GM12874 (cell line): ENCODE measurements around the gene CLIP2.
A peak's percentile ranks its signal among the peaks of the same experiment; 100 is the strongest.

Source experiments
- TF ChIP-seq, protein P1 (sequence below): IDR thresholded peaks from 2 replicates; pipeline ENCODE4 v1.5.1; 2011; ENCODE audit warnings: low read depth, mild to moderate bottlenecking, control low read depth, low read length, moderate library complexity; ENCODE audit not compliant: insufficient read depth

Gene CLIP2

DNA sequence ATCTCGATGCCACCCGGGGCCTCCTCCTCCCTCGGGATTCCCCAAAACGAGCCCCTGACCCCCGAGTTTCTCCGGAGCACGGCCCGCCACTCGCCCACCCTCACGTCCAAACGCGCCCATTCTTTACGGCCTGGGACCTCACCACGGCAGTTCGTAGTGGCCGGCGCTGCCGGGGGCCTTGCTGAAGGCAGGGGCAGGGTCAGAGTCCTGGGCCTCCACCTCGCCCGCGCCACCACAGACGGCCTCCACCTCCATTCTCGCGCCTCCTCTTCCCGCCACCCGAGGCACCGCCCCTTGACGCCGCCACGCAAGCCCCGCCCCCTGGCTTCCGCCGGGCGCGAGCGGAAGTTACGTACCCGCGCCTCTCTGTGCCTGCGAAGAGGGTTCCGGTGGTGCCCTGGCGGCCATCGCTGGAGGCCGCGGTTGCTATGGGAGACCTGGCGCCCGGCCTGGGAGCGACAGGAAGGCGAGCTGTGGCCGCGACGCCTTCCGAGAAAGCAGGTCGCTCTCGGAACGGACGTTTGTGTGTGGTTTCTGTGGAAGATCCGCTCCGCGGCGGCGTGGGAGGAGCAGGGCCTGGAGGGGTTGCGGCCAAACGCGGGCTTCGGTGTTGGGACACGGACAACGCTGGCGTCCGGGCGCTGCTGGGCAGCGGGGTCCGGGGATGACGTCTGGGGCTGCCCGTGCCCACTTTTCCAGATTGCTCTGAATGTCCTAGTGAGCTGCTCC, 34.9 kb upstream of the CLIP2 start, which contains the start of gene RFC2:
Gene RFC2 (minus strand): TSS at position 271 of the 729 bp plus-strand sequence. CDS start 16 bp downstream, at position 255.
- TF ChIP-seq, protein P1, sequence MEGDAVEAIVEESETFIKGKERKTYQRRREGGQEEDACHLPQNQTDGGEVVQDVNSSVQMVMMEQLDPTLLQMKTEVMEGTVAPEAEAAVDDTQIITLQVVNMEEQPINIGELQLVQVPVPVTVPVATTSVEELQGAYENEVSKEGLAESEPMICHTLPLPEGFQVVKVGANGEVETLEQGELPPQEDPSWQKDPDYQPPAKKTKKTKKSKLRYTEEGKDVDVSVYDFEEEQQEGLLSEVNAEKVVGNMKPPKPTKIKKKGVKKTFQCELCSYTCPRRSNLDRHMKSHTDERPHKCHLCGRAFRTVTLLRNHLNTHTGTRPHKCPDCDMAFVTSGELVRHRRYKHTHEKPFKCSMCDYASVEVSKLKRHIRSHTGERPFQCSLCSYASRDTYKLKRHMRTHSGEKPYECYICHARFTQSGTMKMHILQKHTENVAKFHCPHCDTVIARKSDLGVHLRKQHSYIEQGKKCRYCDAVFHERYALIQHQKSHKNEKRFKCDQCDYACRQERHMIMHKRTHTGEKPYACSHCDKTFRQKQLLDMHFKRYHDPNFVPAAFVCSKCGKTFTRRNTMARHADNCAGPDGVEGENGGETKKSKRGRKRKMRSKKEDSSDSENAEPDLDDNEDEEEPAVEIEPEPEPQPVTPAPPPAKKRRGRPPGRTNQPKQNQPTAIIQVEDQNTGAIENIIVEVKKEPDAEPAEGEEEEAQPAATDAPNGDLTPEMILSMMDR, result 0 out of 2 replicates have a peak, but pooled peaks have one; percentile 6

GRCh38 chr7:74254858-74255379, 34.3 kb upstream of the CLIP2 start:
- TF ChIP-seq, protein P1, result no peak

- TF ChIP-seq, protein P1, result no peak
Observed at GRCh38 chr7:74256491-74257408, 32.5 kb upstream of the CLIP2 start.

- TF ChIP-seq, protein P1, result no peak
Observed at GRCh38 chr7:74258639-74259038, 30.6 kb upstream of the CLIP2 start.

DNA sequence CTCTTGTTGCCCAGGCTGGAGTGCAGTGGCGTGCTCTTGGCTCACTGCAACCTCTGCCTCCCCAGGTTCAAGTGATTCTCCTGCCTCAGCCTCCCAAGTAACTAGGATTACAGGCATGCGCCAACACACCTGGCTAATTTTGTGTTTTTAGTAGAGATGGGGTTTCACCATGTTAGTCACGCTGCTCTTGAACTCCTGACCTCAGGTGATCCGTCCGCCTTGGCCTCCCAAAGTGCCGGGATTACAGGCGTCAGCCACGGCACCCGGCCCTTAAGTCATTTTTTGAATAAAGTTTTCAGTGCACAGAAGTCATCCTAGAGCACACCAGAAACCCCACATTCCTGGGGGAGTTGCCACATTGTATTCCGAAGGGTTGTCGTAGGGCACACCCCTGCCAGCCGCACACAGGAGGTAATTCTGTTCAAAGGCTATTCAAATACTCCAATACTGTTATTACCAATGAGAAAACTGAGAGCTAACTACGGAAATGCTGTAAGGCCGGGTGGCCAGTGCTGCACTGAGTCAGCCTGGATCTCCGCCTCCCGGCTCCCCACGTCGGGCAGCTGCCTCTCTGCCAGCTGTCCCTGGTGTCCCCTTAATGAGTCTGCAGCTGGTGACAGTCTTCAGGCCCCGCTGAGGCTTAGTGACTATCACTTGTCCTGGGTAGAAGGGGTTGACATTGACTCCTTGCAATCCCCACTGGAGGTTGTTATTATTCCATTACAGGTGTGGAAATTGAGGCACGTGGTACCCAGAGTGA, 26.4 kb upstream of the CLIP2 start:
- TF ChIP-seq, protein P1, result no peak

- TF ChIP-seq, protein P1, result no peak
Observed at GRCh38 chr7:74263399-74264120, 25.6 kb upstream of the CLIP2 start.
